NB4 (cell line): Measurements from ENCODE around the gene SCN3A.

Experiments
- CTCF ChIP-seq: IDR thresholded peaks from one replicate; pipeline ENCODE4 v1.5.1; 2012; ENCODE audit warnings: low read depth, low read length
- MAX ChIP-seq: IDR thresholded peaks from 2 replicates; pipeline ENCODE4 v1.6.1; 2011; ENCODE audit warnings: low read depth, low read length
- POLR2A ChIP-seq: IDR thresholded peaks from 2 replicates; pipeline ENCODE4 v1.6.1; 2011; ENCODE audit warnings: mild to moderate bottlenecking; ENCODE audit not compliant: insufficient read length; ENCODE audit errors: extremely low read depth

GRCh38 chr2:165191096-165191728, 12.6 kb downstream of the SCN3A start:
- no peak for TF ChIP-seq CTCF
- no peak for TF ChIP-seq MAX
- no peak for TF ChIP-seq POLR2A
